Adrenal gland (tissue), 5 donors: ENCODE data around the gene PRSS12.

Experiments used
- CTCF ChIP-seq, 6 experiments: fragments of 450-650 bp in 4 of 6; fragments of 200-600 bp in 2 of 6; sonication (generic) in 1 of 6; IDR thresholded peaks; 1 replicate in 5 of 6; 2 replicates in 1 of 6; pipeline versions ENCODE4 v1.5.1 to v1.8.0; 2016 to 2021; ENCODE audit warnings: antibody characterized with exemption in 6 of 6, mild to moderate bottlenecking in 2 of 6, moderate library complexity in 1 of 6
- POLR2A ChIP-seq, 2 donors: fragments of 450-650 bp; IDR thresholded peaks; one replicate each; pipeline ENCODE4 v1.6.1; 2017; ENCODE audit warnings: antibody characterized with exemption in 2 of 2, mild to moderate bottlenecking in 2 of 2, moderate library complexity in 1 of 2
- donor health status: DM: no; HTN: no; CAD: no.

- no peak for TF ChIP-seq CTCF (IDR thresholded peaks at IDR 0.05)
- no peak for TF ChIP-seq POLR2A (IDR thresholded peaks at IDR 0.05)
Measured at GRCh38 chr4:118372251-118372650, 19.4 kb upstream of the PRSS12 start.
